Osteoblast (primary cell): ENCODE measurements around the gene TENM4. TPM values are rescaled to one million over a fixed set of nuclear protein-coding genes. Genes with fewer than 3 reads are reported as not detected.

ENCODE experiments used
- DNase-seq: peaks from one replicate; pipeline ENCODE4 v3.0.0; 2011; ENCODE audit warnings: low spot score, mixed read lengths; ENCODE audit not compliant: insufficient read length; ENCODE audit errors: missing footprints
- H2AFZ ChIP-seq: 2 replicates; pipeline ENCODE4 v1.6.0; 2011; ENCODE audit warnings: mild to moderate bottlenecking, low read length
- H3K27ac ChIP-seq: 2 replicates; pipeline ENCODE4 v1.5.1; 2011; ENCODE audit warnings: mild to moderate bottlenecking, low read depth, low read length, moderate library complexity
- H3K27me3 ChIP-seq: 2 replicates; pipeline ENCODE4 v1.6.0; 2012; ENCODE audit warnings: mild to moderate bottlenecking, control low read depth, inconsistent platforms, low read length, moderate library complexity; ENCODE audit not compliant: insufficient read depth
- H3K36me3 ChIP-seq: 2 replicates; pipeline ENCODE4 v1.5.1; 2011; ENCODE audit warnings: mild to moderate bottlenecking, low read length, control low read depth, moderate library complexity; ENCODE audit not compliant: insufficient read depth
- H3K4me1 ChIP-seq: 2 replicates; pipeline ENCODE4 v1.5.1; 2011; ENCODE audit warnings: mild to moderate bottlenecking, low read length, control low read depth, moderate library complexity; ENCODE audit not compliant: insufficient read depth
- H3K4me2 ChIP-seq: 2 replicates; pipeline ENCODE4 v1.6.0; 2011; ENCODE audit warnings: mild to moderate bottlenecking, low read length; ENCODE audit not compliant: insufficient read depth
- H3K4me3 ChIP-seq: fragments of 200-600 bp; sonication (generic); 3 replicates; pipeline ENCODE4 v1.5.1; 2012; ENCODE audit warnings: mild to moderate bottlenecking, low read length, inconsistent platforms; ENCODE audit not compliant: insufficient read depth
- H3K79me2 ChIP-seq: 2 replicates; pipeline ENCODE4 v1.6.0; 2012; ENCODE audit warnings: mild to moderate bottlenecking, low read length, control low read depth, inconsistent platforms; ENCODE audit not compliant: insufficient read depth
- H3K9me3 ChIP-seq: 2 replicates; pipeline ENCODE4 v1.5.1; 2011; ENCODE audit warnings: low read depth, low read length, control low read depth
- H4K20me1 ChIP-seq: 2 replicates; pipeline ENCODE4 v1.6.0; 2012; ENCODE audit warnings: mild to moderate bottlenecking, low read length, control low read depth; ENCODE audit not compliant: insufficient read depth
- total RNA-seq: library from RNA; depleted of rRNA; stranded (reverse); fragments of >200 nt; gene quantifications from 2 replicates; pipeline ENCODE4 v1.2.3, GENCODE V29; 2012
- TF ChIP-seq, protein P1 (sequence below): IDR thresholded peaks from 2 replicates; pipeline ENCODE4 v1.5.1; 2011; ENCODE audit warnings: mild to moderate bottlenecking, low read depth, low read length, moderate library complexity; ENCODE audit errors: extremely low read depth

Gene TENM4
- total RNA-seq, 1 donor, result 63.3 TPM

GRCh38 chr11:78870655-78871054, 570.2 kb downstream of the TENM4 start:
- no peak overlapping the region for H3K27ac ChIP-seq
- H3K4me2 ChIP-seq, result no peak overlapping the region
- H3K4me3 ChIP-seq, result no peak overlapping the region
- no peaks in the 10 kb centered on the region for H3K79me2 ChIP-seq
- no peaks in the 10 kb centered on the region for H3K36me3 ChIP-seq
- H3K27me3 ChIP-seq, result no peaks in the 10 kb centered on the region
- no peak for DNase-seq
- no peak overlapping the region for H2AFZ ChIP-seq
- no peaks in the 10 kb centered on the region for H4K20me1 ChIP-seq
- TF ChIP-seq, protein P1, sequence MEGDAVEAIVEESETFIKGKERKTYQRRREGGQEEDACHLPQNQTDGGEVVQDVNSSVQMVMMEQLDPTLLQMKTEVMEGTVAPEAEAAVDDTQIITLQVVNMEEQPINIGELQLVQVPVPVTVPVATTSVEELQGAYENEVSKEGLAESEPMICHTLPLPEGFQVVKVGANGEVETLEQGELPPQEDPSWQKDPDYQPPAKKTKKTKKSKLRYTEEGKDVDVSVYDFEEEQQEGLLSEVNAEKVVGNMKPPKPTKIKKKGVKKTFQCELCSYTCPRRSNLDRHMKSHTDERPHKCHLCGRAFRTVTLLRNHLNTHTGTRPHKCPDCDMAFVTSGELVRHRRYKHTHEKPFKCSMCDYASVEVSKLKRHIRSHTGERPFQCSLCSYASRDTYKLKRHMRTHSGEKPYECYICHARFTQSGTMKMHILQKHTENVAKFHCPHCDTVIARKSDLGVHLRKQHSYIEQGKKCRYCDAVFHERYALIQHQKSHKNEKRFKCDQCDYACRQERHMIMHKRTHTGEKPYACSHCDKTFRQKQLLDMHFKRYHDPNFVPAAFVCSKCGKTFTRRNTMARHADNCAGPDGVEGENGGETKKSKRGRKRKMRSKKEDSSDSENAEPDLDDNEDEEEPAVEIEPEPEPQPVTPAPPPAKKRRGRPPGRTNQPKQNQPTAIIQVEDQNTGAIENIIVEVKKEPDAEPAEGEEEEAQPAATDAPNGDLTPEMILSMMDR, result no peak
- H3K9me3 ChIP-seq, result no peaks in the 10 kb centered on the region
- H3K4me1 ChIP-seq, result no peaks in the 10 kb centered on the region

DNA sequence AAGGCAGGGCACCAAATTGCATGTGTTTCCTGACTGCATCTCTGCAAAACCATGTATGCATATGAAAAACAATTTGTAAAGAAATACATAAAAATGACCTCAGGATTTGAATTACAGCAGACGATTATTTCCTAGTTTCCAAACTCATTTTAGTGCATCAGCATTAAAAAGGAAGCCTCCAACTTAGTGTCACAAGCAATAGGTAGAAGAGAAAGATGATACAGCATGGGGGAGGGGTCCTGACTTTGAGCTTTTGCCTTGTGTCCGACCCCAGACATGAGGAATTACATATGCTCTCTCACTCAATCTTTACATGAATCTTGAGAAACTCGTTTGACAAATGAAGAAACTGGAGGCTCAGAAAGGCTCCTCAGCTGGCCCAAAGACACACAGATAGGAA, 571.5 kb downstream of the TENM4 start:
- DNase-seq, result no peak
- Histone ChIP-seq H3K4me1 (no peaks in the 10 kb centered on the region), H2AFZ (no peak overlapping the region), H3K79me2 (no peaks in the 10 kb centered on the region), H3K4me2 (no peak overlapping the region), H3K4me3 (no peak overlapping the region), H3K9me3 (no peaks in the 10 kb centered on the region), H3K36me3 (no peaks in the 10 kb centered on the region), H4K20me1 (no peaks in the 10 kb centered on the region), H3K27me3 (no peaks in the 10 kb centered on the region), H3K27ac (no peak overlapping the region)
- TF ChIP-seq, protein P1, result no peak

GRCh38 chr11:78868563-78868962, 572.3 kb downstream of the TENM4 start:
- no peaks in the 10 kb centered on the region for H3K79me2 ChIP-seq
- no peaks in the 10 kb centered on the region for H3K27me3 ChIP-seq
- H4K20me1 ChIP-seq, result no peaks in the 10 kb centered on the region
- H3K4me1 ChIP-seq, result no peaks in the 10 kb centered on the region
- no peak overlapping the region for H2AFZ ChIP-seq
- H3K9me3 ChIP-seq, result no peaks in the 10 kb centered on the region
- H3K4me3 ChIP-seq, result no peak overlapping the region
- H3K27ac ChIP-seq, result no peak overlapping the region
- TF ChIP-seq, protein P1, result no peak
- no peaks in the 10 kb centered on the region for H3K36me3 ChIP-seq
- no peak overlapping the region for H3K4me2 ChIP-seq
- DNase-seq, result no peak

DNA sequence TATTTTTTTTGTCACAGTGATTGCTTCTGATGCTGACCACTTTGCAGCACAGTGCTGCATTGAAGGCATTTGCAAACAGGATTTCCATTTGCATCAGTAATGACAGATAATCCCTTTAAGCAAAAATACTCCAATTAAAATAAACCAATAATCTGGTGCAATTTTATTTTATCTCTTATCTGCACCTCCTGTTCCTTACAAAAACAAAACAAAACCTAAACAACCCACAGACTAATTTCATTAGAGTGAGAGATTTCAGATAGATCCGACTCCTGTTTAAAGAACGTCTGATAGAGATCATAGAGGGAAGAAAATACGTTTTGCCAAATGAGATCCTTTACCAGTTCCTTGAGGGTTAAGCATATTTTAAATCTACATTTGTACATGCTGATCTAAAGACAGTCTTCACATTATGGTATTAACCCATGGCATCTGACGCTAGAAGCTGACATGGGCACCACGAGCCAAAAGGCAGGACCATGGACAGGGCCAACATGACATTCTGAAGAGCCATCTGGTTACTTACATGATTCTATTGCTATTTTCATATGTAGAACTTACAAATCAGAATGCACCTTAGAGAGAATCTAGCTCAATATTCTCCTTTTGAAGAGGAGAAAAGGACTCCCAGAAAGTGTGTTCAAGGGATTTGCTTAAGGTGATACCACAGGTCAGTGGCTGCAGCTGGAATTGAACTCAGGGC, 580.0 kb downstream of the TENM4 start:
- Histone ChIP-seq H3K4me1 (no peaks in the 10 kb centered on the region), H3K4me2 (no peak overlapping the region), H3K27me3 (no peaks in the 10 kb centered on the region), H3K27ac (no peak overlapping the region), H3K9me3 (no peaks in the 10 kb centered on the region), H3K36me3 (no peaks in the 10 kb centered on the region), H3K79me2 (no peaks in the 10 kb centered on the region), H2AFZ (no peak overlapping the region), H4K20me1 (no peaks in the 10 kb centered on the region), H3K4me3 (no peak overlapping the region)
- TF ChIP-seq, protein P1, result no peak
- DNase-seq, result no peak
